HepG2 (cell line): ENCODE data around the gene PSMC3IP. TPM values are rescaled to one million over a fixed set of nuclear protein-coding genes. Genes with fewer than 3 reads are reported as not detected.

ENCODE experiments used
- DBP ChIP-seq: sonication (generic); formaldehyde crosslinking; IDR thresholded peaks from 2 replicates; pipeline ENCODE4 v1.4.0; 2020; ENCODE audit warnings: missing genetic modification reagents; ENCODE audit errors: not compliant biosample characterization
- HNF1B ChIP-seq: sonication (generic); formaldehyde crosslinking; IDR thresholded peaks from 2 replicates; pipeline ENCODE4 v1.5.1; 2020; ENCODE audit warnings: mild to moderate bottlenecking, moderate library complexity, missing genetic modification reagents
- MXD1 ChIP-seq: sonication (generic); formaldehyde crosslinking; IDR thresholded peaks from 2 replicates; pipeline ENCODE4 v1.4.0; 2020; ENCODE audit warnings: mild to moderate bottlenecking, missing genetic modification reagents
- MXD3 ChIP-seq: IDR thresholded peaks from 2 replicates; pipeline ENCODE4 v1.6.1; 2016; ENCODE audit warnings: mild to moderate bottlenecking, missing biosample characterization, missing genetic modification reagents
- NCOA5 ChIP-seq: sonication (generic); formaldehyde crosslinking; IDR thresholded peaks from 2 replicates; pipeline ENCODE4 v1.4.0; 2020; ENCODE audit warnings: missing genetic modification reagents
- NFIB ChIP-seq: sonication (generic); formaldehyde crosslinking; IDR thresholded peaks from 2 replicates; pipeline ENCODE4 v1.9.0; 2021; ENCODE audit warnings: missing genetic modification reagents, mild to moderate bottlenecking, borderline replicate concordance
- PLSCR1 ChIP-seq: sonication (generic); formaldehyde crosslinking; IDR thresholded peaks from 2 replicates; pipeline ENCODE4 v1.5.0; 2020; ENCODE audit warnings: missing genetic modification reagents, mild to moderate bottlenecking, borderline replicate concordance
- SALL1 ChIP-seq: sonication (generic); formaldehyde crosslinking; IDR thresholded peaks from 2 replicates; pipeline ENCODE4 v1.8.0; 2022; ENCODE audit warnings: mild to moderate bottlenecking, missing genetic modification reagents
- TRIM22 ChIP-seq: fragments of 450-650 bp; IDR thresholded peaks from 2 replicates; pipeline ENCODE4 v1.6.1; 2017
- TRIM24 ChIP-seq: sonication (generic); formaldehyde crosslinking; IDR thresholded peaks from 2 replicates; pipeline ENCODE4 v1.8.0; 2022; ENCODE audit warnings: mild to moderate bottlenecking, missing genetic modification reagents
- ZNF10 ChIP-seq: sonication (generic); formaldehyde crosslinking; IDR thresholded peaks from 2 replicates; pipeline ENCODE4 v1.4.0; 2020; ENCODE audit warnings: mild to moderate bottlenecking, low read depth, missing genetic modification reagents, borderline replicate concordance
- ZNF570 ChIP-seq: sonication (generic); formaldehyde crosslinking; IDR thresholded peaks from 2 replicates; pipeline ENCODE4 v1.4.0; 2020; ENCODE audit warnings: mild to moderate bottlenecking, missing genetic modification reagents, borderline replicate concordance
- ZNF580 ChIP-seq: IDR thresholded peaks from 2 replicates; pipeline ENCODE4 v1.6.1; 2016; ENCODE audit warnings: low read depth, borderline replicate concordance
- ZNF646 ChIP-seq: sonication (generic); formaldehyde crosslinking; IDR thresholded peaks from 2 replicates; pipeline ENCODE4 v1.9.0; 2021; ENCODE audit warnings: mild to moderate bottlenecking, missing genetic modification reagents
- ZNF674 ChIP-seq: sonication (generic); formaldehyde crosslinking; IDR thresholded peaks from 2 replicates; pipeline ENCODE4 v1.5.0; 2020; ENCODE audit warnings: low read depth, mild to moderate bottlenecking, missing genetic modification reagents
- ZNF773 ChIP-seq: sonication (generic); formaldehyde crosslinking; IDR thresholded peaks from 2 replicates; pipeline ENCODE4 v1.4.0; 2020; ENCODE audit warnings: missing genetic modification reagents, borderline replicate concordance
- polyA plus RNA-seq, 8 experiments: library from polyadenylated mRNA; depleted of rRNA in 3 of 8; stranded (reverse) in 7 of 8; unstranded in 1 of 8; fragments of >200 nt; fragmentation: Illumina TruSeq in 4 of 8; extraction: Trizol in 4 of 8; gene quantifications; 2 replicates each; pipeline versions ENCODE4 v1.2.1 to v1.2.3, GENCODE V29; 2011 to 2016; ENCODE audit warnings: low read depth in 4 of 8, missing spikeins in 1 of 8, mixed read lengths in 1 of 8; ENCODE audit not compliant: insufficient read depth in 1 of 8
- total RNA-seq, 5 experiments: library from RNA; depleted of rRNA; stranded (reverse); fragments of >200 nt; fragmentation: Illumina TruSeq; extraction: Trizol; gene quantifications; 2 replicates each; pipeline ENCODE4 v1.2.3, GENCODE V29; 2016; ENCODE audit warnings: low read depth in 1 of 5

The PSMC3IP gene
- total and polyA plus RNA-seq, 2 of the 13 experiments (the other 11 are each of a cell fraction or from before 2014, with no cell fraction given) = 6.5 to 22.4 TPM

- TF ChIP-seq ZNF646 (CRISPR knock-in tag) = no peak
- TF ChIP-seq ZNF674 (CRISPR knock-in tag) = no peak
- TF ChIP-seq NCOA5 (CRISPR knock-in tag) = no peak
- peak; percentile 83 for TF ChIP-seq SALL1 (CRISPR knock-in tag)
- no peak; the same call in 1 of the 2 replicates for TF ChIP-seq PLSCR1 (CRISPR knock-in tag)
- TF ChIP-seq MXD1 = peak; percentile 88
- no peak for TF ChIP-seq ZNF570 (CRISPR knock-in tag)
- TF ChIP-seq ZNF10 = no peak
- no peak for TF ChIP-seq TRIM24 (CRISPR knock-in tag)
- TF ChIP-seq HNF1B (CRISPR knock-in tag) = peak; percentile 93
- TF ChIP-seq ZNF773 = peak; percentile 84; the same call in 1 of the 2 replicates
- TF ChIP-seq NFIB = no peak
- no peak for TF ChIP-seq TRIM22
- TF ChIP-seq MXD3 (CRISPR knock-in tag) = peak; percentile 73; the same call in 1 of the 2 replicates
- peak; percentile 84 for TF ChIP-seq ZNF580 (CRISPR knock-in tag)
- TF ChIP-seq DBP (CRISPR knock-in tag) = peak; percentile 91
Measured at GRCh38 chr17:42609182-42609813, 31.8 kb upstream of the PSMC3IP start, which contains the start of the genes RETREG3 and TUBG1 (continued).
